ENCODE data around the gene RPTOR. TPM values are rescaled to one million over a fixed set of nuclear protein-coding genes. Genes with fewer than 3 reads are reported as not detected.

Gene RPTOR
- total RNA-seq, 6 experiments from 2014 or later = 34.4 to 39.2 (median 35.5) TPM

GRCh38 chr17:80657561-80657960, 112.9 kb downstream of the RPTOR start:
- Mint-ChIP-seq H3K4me1 (ENCODE audit: low read depth) (peaks cover 6% of the 10 kb centered on the region), H3K36me3 (ENCODE audit: low read depth) (peaks cover 35% of the 10 kb centered on the region), H3K9me3 (peaks cover 36% of the 10 kb centered on the region), H3K27ac (no peak overlapping the region), H3K4me3 (no peak overlapping the region), H3K27me3 (ENCODE audit: insufficient read depth) (no peaks in the 10 kb centered on the region; the same call in 1 of the 2 replicates)
- no peak for DNase-seq
- no peak for TF ChIP-seq CTCF (IDR thresholded peaks at IDR 0.05)

- peaks cover 5% of the 10 kb centered on the region for H3K4me1 Mint-ChIP-seq (ENCODE audit: low read depth)
- H3K9me3 Mint-ChIP-seq = peaks cover 35% of the 10 kb centered on the region
- TF ChIP-seq CTCF (IDR thresholded peaks at IDR 0.05) = no peak
- H3K27ac Mint-ChIP-seq = no peak overlapping the region
- no peaks in the 10 kb centered on the region; the same call in 1 of the 2 replicates for H3K27me3 Mint-ChIP-seq (ENCODE audit: insufficient read depth)
- peaks cover 33% of the 10 kb centered on the region for H3K36me3 Mint-ChIP-seq (ENCODE audit: low read depth)
- H3K4me3 Mint-ChIP-seq = no peak overlapping the region
- no peak for DNase-seq
Observed at GRCh38 chr17:80658821-80659220, 114.2 kb downstream of the RPTOR start.

DNA sequence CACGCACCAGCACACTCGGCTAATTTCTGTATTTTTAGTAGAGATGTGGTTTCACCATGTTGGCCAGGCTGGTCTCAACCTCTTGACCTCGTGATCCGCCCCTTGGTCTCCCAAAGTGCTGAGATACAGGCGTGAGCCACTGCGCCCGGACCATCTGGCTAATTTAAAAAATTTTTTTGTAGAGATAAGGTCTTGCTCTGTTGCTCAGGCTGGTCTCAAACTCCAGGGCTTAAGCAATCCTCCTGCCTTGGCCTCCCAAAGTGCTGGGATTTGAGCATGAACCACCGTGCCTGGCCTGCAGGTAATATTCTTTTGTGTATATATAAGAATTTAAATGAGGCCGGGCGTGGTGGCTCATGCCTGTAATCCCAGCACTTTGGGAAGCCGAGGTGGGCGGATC, 115.0 kb downstream of the RPTOR start:
- no peak for DNase-seq
- peaks cover 25% of the 10 kb centered on the region for H3K36me3 Mint-ChIP-seq (ENCODE audit: low read depth)
- H3K27ac Mint-ChIP-seq = no peak overlapping the region
- no peaks in the 10 kb centered on the region; the same call in 1 of the 2 replicates for H3K27me3 Mint-ChIP-seq (ENCODE audit: insufficient read depth)
- H3K9me3 Mint-ChIP-seq = peaks cover 32% of the 10 kb centered on the region
- no peak for TF ChIP-seq CTCF (IDR thresholded peaks at IDR 0.05)
- no peak overlapping the region for H3K4me3 Mint-ChIP-seq
- H3K4me1 Mint-ChIP-seq (ENCODE audit: low read depth) = peaks cover 13% of the 10 kb centered on the region

DNA sequence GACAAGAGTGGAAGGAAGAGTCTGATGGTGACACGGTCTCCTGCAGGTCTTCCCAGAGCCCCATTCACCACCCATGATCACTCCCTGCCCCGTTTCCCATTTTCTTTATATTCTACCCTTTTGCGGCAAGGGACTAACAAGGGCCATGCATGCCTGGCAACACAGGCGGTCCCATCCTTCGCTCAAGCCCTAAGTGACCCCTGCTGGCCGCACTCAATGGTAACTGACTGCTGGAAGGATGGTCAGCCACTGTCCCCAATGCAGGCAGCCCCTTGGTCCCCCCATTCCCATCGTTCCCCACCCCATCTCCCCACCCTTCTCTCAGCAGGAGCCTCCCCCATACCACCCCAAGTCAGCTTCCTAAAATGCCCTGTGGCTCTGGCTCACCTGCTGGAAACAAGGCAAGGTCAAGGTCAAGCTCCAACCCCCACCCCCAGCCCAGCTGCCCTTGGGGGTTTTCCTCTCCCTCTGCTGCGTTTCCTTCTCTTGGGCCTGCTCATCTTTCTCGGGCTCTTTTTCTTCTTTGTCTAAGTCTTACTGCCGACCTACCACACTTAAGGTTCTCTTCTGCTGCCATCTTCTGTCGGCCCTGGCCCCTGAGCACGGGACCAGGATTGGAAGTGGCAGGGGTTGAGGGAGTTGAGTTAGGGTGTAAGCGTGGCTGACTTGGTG, 116.0 kb downstream of the RPTOR start:
- H3K9me3 Mint-ChIP-seq = peaks cover 29% of the 10 kb centered on the region
- no peak for DNase-seq
- peaks cover 18% of the 10 kb centered on the region for H3K4me1 Mint-ChIP-seq (ENCODE audit: low read depth)
- H3K4me3 Mint-ChIP-seq = no peak overlapping the region
- no peak for TF ChIP-seq CTCF (IDR thresholded peaks at IDR 0.05)
- no peak overlapping the region for H3K27ac Mint-ChIP-seq
- H3K36me3 Mint-ChIP-seq (ENCODE audit: low read depth) = peaks cover 22% of the 10 kb centered on the region
- no peaks in the 10 kb centered on the region; the same call in 1 of the 2 replicates for H3K27me3 Mint-ChIP-seq (ENCODE audit: insufficient read depth)

DNA sequence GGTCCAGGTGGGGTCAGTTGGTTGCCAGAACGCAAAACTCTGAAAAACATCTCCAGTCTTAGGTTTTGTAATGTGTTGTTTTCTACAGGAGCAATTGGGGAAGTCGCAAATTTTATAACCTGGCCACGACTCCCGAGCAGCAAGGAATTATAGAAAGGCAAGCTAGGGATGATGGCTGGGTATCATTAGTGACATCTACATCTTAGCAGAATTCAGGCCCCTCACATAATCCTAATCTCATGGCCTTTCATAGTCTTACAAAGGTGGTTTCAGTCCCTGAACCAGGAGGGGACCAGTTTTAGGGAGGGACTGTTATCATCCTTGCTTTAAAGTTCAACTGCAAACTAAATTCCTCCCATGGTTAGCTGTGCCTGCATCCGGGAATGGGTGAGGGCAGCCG, 117.9 kb downstream of the RPTOR start:
- no peak for TF ChIP-seq CTCF (IDR thresholded peaks at IDR 0.05)
- H3K27ac Mint-ChIP-seq = no peak overlapping the region

More for the DNA sequence above, 117.9 kb downstream of the RPTOR start:
- Mint-ChIP-seq H3K9me3 (peaks cover 14% of the 10 kb centered on the region; the same call in 1 of the 2 replicates), H3K27me3 (ENCODE audit: insufficient read depth) (no peaks in the 10 kb centered on the region; the same call in 1 of the 2 replicates), H3K4me1 (ENCODE audit: low read depth) (peaks cover 18% of the 10 kb centered on the region), H3K4me3 (no peak overlapping the region), H3K36me3 (ENCODE audit: low read depth) (peaks cover 20% of the 10 kb centered on the region)
- DNase-seq = no peak

Data from HFFc6 (cell line).